ENCODE measurements around the gene ZMYND8.
"Not testable (repeated sequence)": the region's sequence is repeated elsewhere in the genome, so short reads cannot be mapped to it uniquely, and the experiment has no call there.

Gene ZMYND8

DNA sequence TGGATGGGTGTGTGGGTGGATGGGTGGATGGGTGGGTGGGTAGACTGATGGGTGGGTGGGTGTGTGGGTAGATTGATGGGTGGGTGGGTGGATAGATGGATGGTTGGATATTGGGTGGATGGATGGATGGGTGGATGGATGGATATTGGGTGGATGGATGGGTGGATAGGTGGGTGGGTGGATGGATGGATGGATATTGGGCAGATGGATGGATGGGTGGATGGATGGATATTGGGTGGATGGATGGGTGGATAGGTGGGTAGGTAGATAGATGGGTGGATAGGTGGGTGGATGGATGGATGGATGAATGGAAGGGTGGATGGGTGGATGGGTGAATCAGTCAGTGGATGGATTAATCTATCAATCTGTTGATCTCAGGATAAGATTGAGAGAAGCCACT is 177.2 kb downstream of the ZMYND8 start:
- H3K27me3 ChIP-seq (ENCODE audit: low read depth, low read length), result no peaks in the 10 kb centered on the region
- no peak overlapping the region for H3K27ac ChIP-seq (ENCODE audit: low read length)
- no peaks in the 10 kb centered on the region for H3K36me3 ChIP-seq (ENCODE audit: control insufficient read depth in 1 of 2, insufficient read depth in 2 of 2, low read length in 2 of 2)
- H3K4me3 ChIP-seq (ENCODE audit: low read depth in 1 of 2, low read length in 2 of 2), result no peak overlapping the region
- H3K9me3 ChIP-seq (ENCODE audit: control insufficient read depth in 1 of 2, low read length in 2 of 2), result no peaks in the 10 kb centered on the region
- no peaks in the 10 kb centered on the region for H3K4me1 ChIP-seq (ENCODE audit: control insufficient read depth in 1 of 2, insufficient read depth in 2 of 2, low read length in 2 of 2)

DNA sequence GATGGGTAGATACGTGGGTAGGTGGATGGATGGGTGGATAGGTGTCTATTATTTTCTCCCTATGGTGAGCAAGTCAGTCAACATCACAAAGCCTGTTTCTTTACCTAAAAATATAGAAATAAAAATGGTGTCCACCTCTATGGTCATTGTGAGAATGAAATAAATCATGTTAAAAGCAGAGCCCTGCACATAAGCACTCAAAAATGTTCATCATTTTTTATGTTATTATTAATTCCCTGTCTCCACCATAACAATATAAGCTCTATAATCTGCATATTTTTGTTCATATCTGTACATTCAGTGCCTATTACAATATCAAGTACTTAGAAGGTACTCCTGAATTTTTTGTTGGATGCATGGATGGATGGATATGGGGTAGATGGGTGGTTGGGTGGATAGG is 177.6 kb downstream of the ZMYND8 start:
- H3K36me3 ChIP-seq (ENCODE audit: control insufficient read depth in 1 of 2, insufficient read depth in 2 of 2, low read length in 2 of 2), result no peaks in the 10 kb centered on the region
- H3K27me3 ChIP-seq (ENCODE audit: low read depth, low read length), result no peaks in the 10 kb centered on the region
- no peaks in the 10 kb centered on the region for H3K9me3 ChIP-seq (ENCODE audit: control insufficient read depth in 1 of 2, low read length in 2 of 2)
- H3K4me1 ChIP-seq (ENCODE audit: control insufficient read depth in 1 of 2, insufficient read depth in 2 of 2, low read length in 2 of 2), result no peaks in the 10 kb centered on the region
- no peak overlapping the region for H3K4me3 ChIP-seq (ENCODE audit: low read depth in 1 of 2, low read length in 2 of 2)
- no peak overlapping the region for H3K27ac ChIP-seq (ENCODE audit: low read length)

DNA sequence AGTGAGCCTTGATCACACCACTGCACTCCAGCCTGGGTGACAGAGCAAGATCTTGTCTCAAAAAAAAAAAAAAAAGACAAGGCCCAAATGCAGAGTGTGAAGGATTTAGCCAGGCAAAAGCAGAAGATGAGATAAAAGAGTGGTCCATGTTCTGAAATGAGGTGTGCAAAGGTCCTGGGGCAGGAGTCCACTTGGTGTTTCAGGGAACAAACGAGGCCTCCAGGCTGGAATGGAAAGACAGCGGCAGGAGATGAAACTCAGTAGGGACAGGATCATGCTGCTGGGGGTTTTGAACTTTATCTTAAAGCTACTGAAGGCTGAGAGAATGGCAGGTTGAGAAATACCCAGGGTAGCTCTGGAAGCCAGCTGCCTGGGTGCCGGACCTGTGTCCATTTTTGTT is 178.2 kb downstream of the ZMYND8 start:
- no peaks in the 10 kb centered on the region for H3K27me3 ChIP-seq (ENCODE audit: low read depth, low read length)
- no peak overlapping the region for H3K4me3 ChIP-seq (ENCODE audit: low read depth in 1 of 2, low read length in 2 of 2)
- H3K27ac ChIP-seq (ENCODE audit: low read length), result no peak overlapping the region
- no peaks in the 10 kb centered on the region for H3K36me3 ChIP-seq (ENCODE audit: control insufficient read depth in 1 of 2, insufficient read depth in 2 of 2, low read length in 2 of 2)
- no peaks in the 10 kb centered on the region for H3K9me3 ChIP-seq (ENCODE audit: control insufficient read depth in 1 of 2, low read length in 2 of 2)
- no peaks in the 10 kb centered on the region for H3K4me1 ChIP-seq (ENCODE audit: control insufficient read depth in 1 of 2, insufficient read depth in 2 of 2, low read length in 2 of 2)

GRCh38 chr20:47176217-47176616 is 180.3 kb downstream of the ZMYND8 start:
- H3K27ac ChIP-seq (ENCODE audit: low read length); H3K4me1 ChIP-seq (ENCODE audit: control insufficient read depth in 1 of 2, insufficient read depth in 2 of 2, low read length in 2 of 2); H3K4me3 ChIP-seq (ENCODE audit: low read depth in 1 of 2, low read length in 2 of 2); H3K36me3 ChIP-seq (ENCODE audit: control insufficient read depth in 1 of 2, insufficient read depth in 2 of 2, low read length in 2 of 2); H3K27me3 ChIP-seq (ENCODE audit: low read depth, low read length); H3K9me3 ChIP-seq (ENCODE audit: control insufficient read depth in 1 of 2, low read length in 2 of 2): not testable (repeated sequence)

GRCh38 chr20:47175493-47175892 is 181.0 kb downstream of the ZMYND8 start:
- H3K4me1 ChIP-seq (ENCODE audit: control insufficient read depth in 1 of 2, insufficient read depth in 2 of 2, low read length in 2 of 2), result no peaks in the 10 kb centered on the region
- H3K9me3 ChIP-seq (ENCODE audit: control insufficient read depth in 1 of 2, low read length in 2 of 2), result no peaks in the 10 kb centered on the region

DNA sequence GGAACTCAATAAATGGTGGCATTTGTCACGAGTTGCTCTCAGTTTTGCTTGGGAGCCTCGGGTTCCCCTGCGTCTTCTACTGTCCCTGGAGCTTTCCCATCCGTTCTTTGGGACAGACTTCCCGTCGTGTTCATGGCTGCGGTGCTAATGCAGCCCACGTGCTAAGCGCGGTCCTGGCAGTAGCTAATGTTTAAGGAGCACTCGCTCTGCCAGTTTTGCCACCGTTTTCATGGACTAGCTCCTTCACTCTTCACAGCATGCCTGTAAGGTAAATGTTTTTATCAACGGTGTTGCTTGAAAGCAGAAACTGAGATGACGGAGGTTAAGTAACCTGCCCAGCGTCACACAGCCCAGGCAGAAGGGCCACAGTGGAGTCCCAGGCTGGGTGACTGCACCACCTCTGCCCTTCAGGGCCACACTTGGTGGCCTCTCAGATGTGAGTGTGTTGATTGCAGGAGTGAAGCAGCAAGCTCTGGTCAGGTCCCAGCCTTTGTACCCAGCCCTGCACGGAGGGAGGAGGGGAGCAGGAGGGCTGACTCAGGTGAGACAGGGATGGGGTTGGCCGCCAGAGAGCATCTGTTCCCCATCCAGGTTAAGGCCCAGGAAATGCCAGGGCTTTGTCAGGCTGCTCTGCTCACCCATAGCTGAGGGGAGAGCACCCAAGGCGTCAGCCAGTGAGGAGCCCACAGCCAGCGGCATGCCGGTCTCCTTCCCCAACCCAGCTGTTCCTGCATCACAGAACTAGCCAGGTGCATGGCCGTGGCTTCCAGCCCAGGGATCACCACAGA is 181.8 kb downstream of the ZMYND8 start:
- no peaks in the 10 kb centered on the region for H3K27me3 ChIP-seq (ENCODE audit: low read depth, low read length)
- H3K9me3 ChIP-seq (ENCODE audit: control insufficient read depth in 1 of 2, low read length in 2 of 2), result no peaks in the 10 kb centered on the region
- no peak overlapping the region for H3K27ac ChIP-seq (ENCODE audit: low read length)
- no peak overlapping the region for H3K4me3 ChIP-seq (ENCODE audit: low read depth in 1 of 2, low read length in 2 of 2)
- no peaks in the 10 kb centered on the region for H3K36me3 ChIP-seq (ENCODE audit: control insufficient read depth in 1 of 2, insufficient read depth in 2 of 2, low read length in 2 of 2)
- no peaks in the 10 kb centered on the region for H3K4me1 ChIP-seq (ENCODE audit: control insufficient read depth in 1 of 2, insufficient read depth in 2 of 2, low read length in 2 of 2)

More at GRCh38 chr20:47175493-47175892, 181.0 kb downstream of the ZMYND8 start:
- Histone ChIP-seq H3K4me3 (ENCODE audit: low read depth in 1 of 2, low read length in 2 of 2) (no peak overlapping the region), H3K36me3 (ENCODE audit: control insufficient read depth in 1 of 2, insufficient read depth in 2 of 2, low read length in 2 of 2) (no peaks in the 10 kb centered on the region), H3K27me3 (ENCODE audit: low read depth, low read length) (no peaks in the 10 kb centered on the region), H3K27ac (ENCODE audit: low read length) (no peak overlapping the region)

- no peak overlapping the region for H3K4me3 ChIP-seq (ENCODE audit: low read depth in 1 of 2, low read length in 2 of 2)
- H3K27me3 ChIP-seq (ENCODE audit: low read depth, low read length), result no peaks in the 10 kb centered on the region
- H3K27ac ChIP-seq (ENCODE audit: low read length), result no peak overlapping the region
- no peaks in the 10 kb centered on the region for H3K9me3 ChIP-seq (ENCODE audit: control insufficient read depth in 1 of 2, low read length in 2 of 2)
- H3K36me3 ChIP-seq (ENCODE audit: control insufficient read depth in 1 of 2, insufficient read depth in 2 of 2, low read length in 2 of 2), result no peaks in the 10 kb centered on the region
- H3K4me1 ChIP-seq (ENCODE audit: control insufficient read depth in 1 of 2, insufficient read depth in 2 of 2, low read length in 2 of 2), result no peaks in the 10 kb centered on the region
These were observed 182.8 kb downstream of the ZMYND8 start for GRCh38 chr20:47173596-47174216.

- no peaks in the 10 kb centered on the region for H3K36me3 ChIP-seq (ENCODE audit: control insufficient read depth in 1 of 2, insufficient read depth in 2 of 2, low read length in 2 of 2)
- no peaks in the 10 kb centered on the region for H3K9me3 ChIP-seq (ENCODE audit: control insufficient read depth in 1 of 2, low read length in 2 of 2)
- no peak overlapping the region for H3K4me3 ChIP-seq (ENCODE audit: low read depth in 1 of 2, low read length in 2 of 2)
- no peak overlapping the region for H3K27ac ChIP-seq (ENCODE audit: low read length)
- H3K27me3 ChIP-seq (ENCODE audit: low read depth, low read length), result no peaks in the 10 kb centered on the region
- no peaks in the 10 kb centered on the region for H3K4me1 ChIP-seq (ENCODE audit: control insufficient read depth in 1 of 2, insufficient read depth in 2 of 2, low read length in 2 of 2)
These were observed 183.9 kb downstream of the ZMYND8 start for GRCh38 chr20:47172579-47172978.

- Histone ChIP-seq H3K27me3 (ENCODE audit: low read depth, low read length) (no peaks in the 10 kb centered on the region), H3K27ac (ENCODE audit: low read length) (no peak overlapping the region), H3K36me3 (ENCODE audit: control insufficient read depth in 1 of 2, insufficient read depth in 2 of 2, low read length in 2 of 2) (no peaks in the 10 kb centered on the region), H3K4me1 (ENCODE audit: control insufficient read depth in 1 of 2, insufficient read depth in 2 of 2, low read length in 2 of 2) (no peaks in the 10 kb centered on the region), H3K9me3 (ENCODE audit: control insufficient read depth in 1 of 2, low read length in 2 of 2) (no peaks in the 10 kb centered on the region), H3K4me3 (ENCODE audit: low read depth in 1 of 2, low read length in 2 of 2) (no peak overlapping the region)
These were observed 188.7 kb downstream of the ZMYND8 start for GRCh38 chr20:47167846-47168245.

DNA sequence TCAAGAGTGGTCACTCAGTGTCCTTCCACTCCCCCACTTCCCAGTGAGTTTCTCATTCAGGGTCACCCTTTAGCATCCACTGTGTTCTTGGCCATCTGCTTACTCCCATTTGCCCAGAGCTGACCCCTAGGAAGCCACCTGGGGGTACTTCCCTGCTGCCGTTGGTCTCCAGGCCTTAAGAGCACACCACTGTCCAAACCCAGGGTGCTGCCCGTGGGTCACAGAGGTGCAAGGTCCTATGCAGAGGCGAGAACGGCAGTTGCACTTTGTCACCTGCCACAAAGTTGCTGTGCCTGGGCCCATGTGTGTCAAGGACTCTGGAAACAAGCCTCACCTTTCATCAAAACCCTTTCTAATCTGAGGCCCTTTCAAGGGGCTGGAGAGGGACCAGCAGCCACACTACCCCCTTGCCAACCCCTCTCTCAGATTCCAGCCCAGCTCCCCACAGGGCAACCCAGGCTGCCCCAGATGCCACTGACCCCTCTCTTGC is 191.1 kb downstream of the ZMYND8 start:
- Histone ChIP-seq H3K27ac (ENCODE audit: low read length) (no peak overlapping the region), H3K4me1 (ENCODE audit: control insufficient read depth in 1 of 2, insufficient read depth in 2 of 2, low read length in 2 of 2) (no peaks in the 10 kb centered on the region), H3K27me3 (ENCODE audit: low read depth, low read length) (no peaks in the 10 kb centered on the region), H3K36me3 (ENCODE audit: control insufficient read depth in 1 of 2, insufficient read depth in 2 of 2, low read length in 2 of 2) (no peaks in the 10 kb centered on the region), H3K4me3 (ENCODE audit: low read depth in 1 of 2, low read length in 2 of 2) (no peak overlapping the region), H3K9me3 (ENCODE audit: control insufficient read depth in 1 of 2, low read length in 2 of 2) (no peaks in the 10 kb centered on the region)

- no peaks in the 10 kb centered on the region for H3K36me3 ChIP-seq (ENCODE audit: control insufficient read depth in 1 of 2, insufficient read depth in 2 of 2, low read length in 2 of 2)
- H3K27me3 ChIP-seq (ENCODE audit: low read depth, low read length), result no peaks in the 10 kb centered on the region
- no peak overlapping the region for H3K4me3 ChIP-seq (ENCODE audit: low read depth in 1 of 2, low read length in 2 of 2)
- H3K9me3 ChIP-seq (ENCODE audit: control insufficient read depth in 1 of 2, low read length in 2 of 2), result no peaks in the 10 kb centered on the region
- no peaks in the 10 kb centered on the region for H3K4me1 ChIP-seq (ENCODE audit: control insufficient read depth in 1 of 2, insufficient read depth in 2 of 2, low read length in 2 of 2)
- no peak overlapping the region for H3K27ac ChIP-seq (ENCODE audit: low read length)
These were observed 192.4 kb downstream of the ZMYND8 start for GRCh38 chr20:47164140-47164539.

All from muscle layer of duodenum (tissue), 2 donors.